RWPE1 (cell line): ENCODE results near the gene ST7L.

Source experiments
- CTCF ChIA-PET: fragments of 350-600 bp; sonication (Branson Sonifier 250); formaldehyde crosslinking; extraction: SDS; loops from one replicate; lab custom pipeline; 2021; lab: Yijun Ruan, JAX
- POLR2A ChIA-PET: fragments of 400-600 bp; formaldehyde crosslinking; extraction: SDS; loops from one replicate; lab custom pipeline; 2020; ENCODE audit warnings: antibody characterized with exemption; ENCODE audit not compliant: low non-redundant PET; lab: Yijun Ruan, JAX
- DNase-seq: peaks from one replicate; pipeline ENCODE4 v3.0.0; 2012; ENCODE audit warnings: low spot score
- H3K27ac ChIP-seq: fragments of 450-650 bp; 2 replicates; pipeline ENCODE4 v1.5.1; 2017
- CTCF ChIP-seq: fragments of 450-650 bp; conservative IDR thresholded peaks from 2 replicates; pipeline ENCODE4 v1.5.1; 2017; ENCODE audit warnings: low read depth, mild to moderate bottlenecking

Gene ST7L

DNA sequence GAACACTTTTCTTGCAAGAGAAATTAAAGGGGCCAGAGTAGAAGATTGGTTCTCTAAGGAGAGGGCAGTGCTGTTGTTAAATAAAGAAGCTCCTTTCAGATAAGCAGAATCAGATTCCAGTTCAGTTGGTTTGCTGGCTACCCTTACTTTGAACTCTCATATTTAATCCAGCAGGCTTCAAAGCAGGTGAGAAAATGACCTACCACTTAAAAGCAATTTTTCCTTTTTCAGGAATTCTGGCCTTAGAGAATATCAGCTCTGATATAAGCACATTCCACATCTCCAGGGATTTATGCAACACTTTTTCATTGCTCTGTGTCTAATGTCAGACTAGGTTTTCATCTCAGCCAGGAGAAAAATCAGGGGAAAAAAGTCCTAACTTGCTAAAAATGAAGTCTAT, 81.5 kb downstream of the ST7L start:
- ChIA-PET CTCF (no interaction called here), POLR2A (no interaction called here)
- no peak for TF ChIP-seq CTCF
- no peak for DNase-seq
- H3K27ac ChIP-seq = no peak overlapping the region

DNA sequence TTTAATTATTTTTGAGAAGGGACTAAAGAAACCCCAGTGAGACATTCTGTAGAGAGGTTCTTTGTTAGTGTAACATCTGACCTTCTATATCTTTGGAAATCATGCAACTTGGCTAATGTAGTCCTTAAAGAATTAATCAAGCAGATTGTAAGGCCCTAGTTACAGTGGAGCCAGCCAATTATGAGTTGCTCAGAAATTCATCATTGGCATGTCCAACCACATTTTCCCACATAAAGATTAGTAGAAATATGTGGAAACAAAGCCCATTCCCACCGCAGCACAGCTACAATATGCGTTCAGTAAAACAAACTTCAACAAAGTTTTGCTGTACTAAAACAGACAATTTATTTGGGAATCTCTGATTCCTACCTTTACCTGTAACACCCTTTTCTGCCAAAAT, 82.4 kb downstream of the ST7L start:
- POLR2A ChIA-PET = no interaction called here
- CTCF ChIA-PET = no interaction called here
- H3K27ac ChIP-seq = no peak overlapping the region
- no peak for TF ChIP-seq CTCF
- DNase-seq = no peak

- POLR2A ChIA-PET = no interaction called here
- CTCF ChIA-PET = no interaction called here
- no peak for DNase-seq
- no peak overlapping the region for H3K27ac ChIP-seq
- no peak for TF ChIP-seq CTCF
Observed at GRCh38 chr1:112533029-112533428, 85.9 kb downstream of the ST7L start.

GRCh38 chr1:112532064-112532463, 86.9 kb downstream of the ST7L start:
- ChIA-PET CTCF (interaction anchor here (0.5 kb wide), 1 partner anchor 21 kb away, joined by 3 read pairs; no protein-coding TSS in a partner anchor), POLR2A (no interaction called here)
- no peak overlapping the region for H3K27ac ChIP-seq
- TF ChIP-seq CTCF = no peak
- DNase-seq = no peak

DNA sequence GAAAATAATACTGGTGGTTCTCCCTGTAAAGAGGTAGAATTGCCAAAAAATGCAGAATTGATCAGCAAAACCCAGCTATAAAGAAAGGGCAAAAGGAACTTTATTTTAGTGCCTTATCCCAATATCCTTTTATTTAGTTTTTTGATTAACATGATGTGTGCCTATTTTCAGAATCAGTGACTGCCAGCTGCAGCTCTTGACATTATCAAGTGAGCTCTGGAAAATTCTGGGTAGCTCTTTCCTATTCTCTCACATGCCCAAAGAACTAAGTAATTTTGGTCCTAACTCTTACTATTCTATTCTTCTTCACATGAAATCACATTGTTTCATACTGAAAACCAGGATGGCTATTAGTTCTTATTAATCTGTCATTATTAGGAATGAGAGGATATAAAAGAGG, 88.1 kb downstream of the ST7L start:
- CTCF ChIA-PET = no interaction called here
- no peak overlapping the region for H3K27ac ChIP-seq
- TF ChIP-seq CTCF = no peak
- DNase-seq = no peak
- POLR2A ChIA-PET = no interaction called here

DNA sequence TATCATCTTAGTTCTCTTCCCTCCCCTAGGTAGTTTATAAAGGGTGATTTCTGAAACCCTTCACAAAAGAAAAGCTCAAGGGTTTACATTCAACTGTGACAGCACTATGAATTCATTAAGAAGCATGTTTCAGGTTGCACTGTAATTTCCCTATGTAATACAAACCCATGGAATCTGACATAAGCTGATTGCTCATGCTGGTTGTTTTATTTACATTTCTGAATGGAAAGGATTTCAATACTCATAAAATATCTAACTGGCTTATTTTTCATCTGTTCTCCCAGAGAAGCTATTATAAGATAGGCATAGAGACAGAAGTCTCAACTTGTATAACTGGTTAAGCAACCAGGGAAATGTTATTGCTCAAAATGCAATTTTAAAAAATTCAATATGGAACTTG, 89.6 kb downstream of the ST7L start:
- no peak for TF ChIP-seq CTCF
- ChIA-PET CTCF (interaction anchor here (0.6 to 1.4 kb wide), 3 partner anchors 13 to 1848 kb away, joined by 3 to 5 read pairs (median 4); no protein-coding TSS in a partner anchor), POLR2A (no interaction called here)
- DNase-seq = no peak
- H3K27ac ChIP-seq = no peak overlapping the region
